Naive thymus-derived CD4-positive, alpha-beta T cell (primary cell): Measurements from ENCODE around the gene IL17B. TPM values are rescaled to one million over a fixed set of nuclear protein-coding genes. Genes with fewer than 3 reads are reported as not detected.

ENCODE experiments used
- ATAC-seq: fragments of 150-1000 bp; cut with Tn5 transposase; 2 replicates; pipeline ENCODE4 v1.10.0; 2021; ENCODE audit warnings: mild to moderate bottlenecking, moderate library complexity
- CTCF ChIA-PET: fragments of 350-600 bp; sonication (Branson Sonifier 250); formaldehyde crosslinking; loops from one replicate; lab custom pipeline; 2021; ENCODE audit warnings: antibody characterized with exemption; lab: Charles Lee
- POLR2A ChIA-PET: fragments of 350-600 bp; sonication (Branson Sonifier 250); formaldehyde crosslinking; loops from one replicate; lab custom pipeline; 2021; ENCODE audit warnings: antibody characterized with exemption, inconsistent platforms; lab: Charles Lee
- DNase-seq, 9 donors: peaks; one replicate each; pipeline versions ENCODE4 v3.0.0 to v3.0.0-alpha.2; 2020 to 2022; ENCODE audit warnings: mixed read lengths in 1 of 9
- H3K27ac ChIP-seq: one replicate; pipeline ENCODE4 v1.7.0; 2013; ENCODE audit warnings: mild to moderate bottlenecking, low read depth, low read length, moderate library complexity
- H3K27me3 ChIP-seq, 2 donors: one replicate each; pipeline ENCODE4 v1.7.0; 2013; ENCODE audit warnings: low read length in 2 of 2, mild to moderate bottlenecking in 2 of 2, moderate library complexity in 2 of 2; ENCODE audit not compliant: control insufficient read depth in 2 of 2, insufficient read depth in 2 of 2
- H3K36me3 ChIP-seq, 3 experiments: 1 replicate in 2 of 3; 2 replicates in 1 of 3; pipeline ENCODE4 v1.7.0; 2013; ENCODE audit warnings: low read length in 3 of 3, mild to moderate bottlenecking in 3 of 3, moderate library complexity in 1 of 3; ENCODE audit not compliant: insufficient read depth in 3 of 3, control insufficient read depth in 2 of 3
- H3K4me1 ChIP-seq, 2 donors: one replicate each; pipeline ENCODE4 v1.7.0; 2013; ENCODE audit warnings: low read length in 2 of 2, mild to moderate bottlenecking in 2 of 2, moderate library complexity in 1 of 2; ENCODE audit not compliant: control insufficient read depth in 2 of 2, insufficient read depth in 2 of 2
- H3K4me3 ChIP-seq: 2 replicates; pipeline ENCODE4 v1.7.0; 2013; ENCODE audit warnings: mild to moderate bottlenecking, low read length
- H3K9me3 ChIP-seq, 3 experiments: 1 replicate in 2 of 3; 2 replicates in 1 of 3; pipeline ENCODE4 v1.7.0; 2013; ENCODE audit warnings: low read length in 3 of 3; ENCODE audit not compliant: control insufficient read depth in 2 of 3
- H3K27ac Mint-ChIP-seq, 9 donors: one replicate each; pipeline ENCODE4 v1.8.0; 2020 to 2022; ENCODE audit warnings: mixed read lengths in 9 of 9, mild to moderate bottlenecking in 8 of 9, moderate library complexity in 5 of 9, inconsistent platforms in 2 of 9
- H3K27me3 Mint-ChIP-seq, 5 donors: one replicate each; pipeline ENCODE4 v1.8.0; 2021 to 2022; ENCODE audit warnings: mixed read lengths in 5 of 5, mild to moderate bottlenecking in 1 of 5
- H3K36me3 Mint-ChIP-seq, 5 donors: one replicate each; pipeline ENCODE4 v1.8.0; 2020 to 2022; ENCODE audit warnings: mixed read lengths in 5 of 5, mild to moderate bottlenecking in 3 of 5, inconsistent platforms in 1 of 5
- H3K4me1 Mint-ChIP-seq, 7 donors: one replicate each; pipeline ENCODE4 v1.8.0; 2020 to 2022; ENCODE audit warnings: mixed read lengths in 7 of 7, mild to moderate bottlenecking in 3 of 7, inconsistent platforms in 1 of 7
- H3K4me3 Mint-ChIP-seq, 10 donors: one replicate each; pipeline ENCODE4 v1.8.0; 2020 to 2022; ENCODE audit warnings: mild to moderate bottlenecking in 10 of 10, mixed read lengths in 10 of 10, moderate library complexity in 6 of 10, inconsistent platforms in 2 of 10
- H3K9me3 Mint-ChIP-seq, 11 donors: one replicate each; pipeline ENCODE4 v1.8.0; 2020 to 2022; ENCODE audit warnings: mixed read lengths in 11 of 11, mild to moderate bottlenecking in 4 of 11, inconsistent platforms in 1 of 11, moderate library complexity in 1 of 11
- intact Hi-C, 2 donors: fragments of 100-400 bp; cut with micrococcal nuclease; formaldehyde crosslinking; loops; one replicate each; pipeline ENCODE4 v1.15.1; 2023
- polyA plus RNA-seq, 2 donors: library from polyadenylated mRNA; unstranded; fragments of 300-500 nt; fragmentation: Illumina TruSeq; gene quantifications; one replicate each; pipeline ENCODE4 v1.2.3, GENCODE V29; 2021
- total RNA-seq, 6 experiments: library from RNA in 5 of 6; stranded (reverse) in 5 of 6; gene quantifications; 1 replicate in 5 of 6; 2 replicates in 1 of 6; pipeline ENCODE4 v1.2.3 and lab custom pipeline; 2021 to 2026

IL17B gene
- total and polyA plus RNA-seq, 7 experiments from 2014 or later, result not detected

DNA sequence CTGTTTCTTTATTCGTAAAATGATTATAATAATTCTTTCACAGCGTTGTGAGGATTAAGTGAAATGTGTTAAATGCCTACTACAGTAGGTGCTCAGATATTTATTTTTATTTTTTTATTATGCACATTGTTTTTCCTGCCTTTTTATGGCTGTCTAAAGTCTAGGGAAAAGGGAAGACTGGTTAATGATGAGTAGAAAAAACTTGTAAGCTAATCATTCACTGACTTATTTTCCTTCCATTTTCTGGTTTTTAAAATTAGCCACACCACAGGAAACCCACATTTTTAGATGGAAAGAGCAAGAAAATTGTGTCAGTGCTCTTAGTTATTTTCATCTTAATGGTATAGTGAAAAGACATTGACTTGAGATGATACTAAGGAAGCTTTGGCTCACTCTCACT lies 25.2 kb downstream of the IL17B start:
- Histone ChIP-seq H3K27ac (no peak overlapping the region), H3K9me3 (no peaks in the 10 kb centered on the region), H3K27me3 (no peaks in the 10 kb centered on the region), H3K4me3 (no peak overlapping the region), H3K4me1 (peaks cover 16 to 36% of the 10 kb centered on the region in 2 donors), H3K36me3 (peaks cover 16 to 55% (median 34%) of the 10 kb centered on the region in 3 experiments)
- ATAC-seq (no peak), DNase-seq (no peak)
- Mint-ChIP-seq H3K4me1 (peaks cover 37 to 85% (median 73%) of the 10 kb centered on the region in 7 donors), H3K27ac (peak overlapping the region in 5 of 9 donors; percentile 0 to 70 (median 64)), H3K4me3 (peak overlapping the region in 5 of 10 donors; percentile 0 to 40 (median 24)), H3K9me3 (peaks cover 0 to 4% (median 0%) of the 10 kb centered on the region in 11 donors), H3K27me3 (no peaks in the 10 kb centered on the region), H3K36me3 (peaks cover 25 to 62% (median 53%) of the 10 kb centered on the region in 5 donors)
- CTCF ChIA-PET, result interaction anchor here (0.8 to 4.7 kb wide), 4 partner anchors 9 to 31 kb away, joined by 3 to 24 read pairs (median 4); partner anchors contain the start of gene GRPEL2
- POLR2A ChIA-PET, result interaction anchor here (10.7 kb wide), 1 partner anchor 8 kb away, joined by 258 read pairs; the partner anchor contains the start of gene GRPEL2
- intact Hi-C loops, result no loop called here

DNA sequence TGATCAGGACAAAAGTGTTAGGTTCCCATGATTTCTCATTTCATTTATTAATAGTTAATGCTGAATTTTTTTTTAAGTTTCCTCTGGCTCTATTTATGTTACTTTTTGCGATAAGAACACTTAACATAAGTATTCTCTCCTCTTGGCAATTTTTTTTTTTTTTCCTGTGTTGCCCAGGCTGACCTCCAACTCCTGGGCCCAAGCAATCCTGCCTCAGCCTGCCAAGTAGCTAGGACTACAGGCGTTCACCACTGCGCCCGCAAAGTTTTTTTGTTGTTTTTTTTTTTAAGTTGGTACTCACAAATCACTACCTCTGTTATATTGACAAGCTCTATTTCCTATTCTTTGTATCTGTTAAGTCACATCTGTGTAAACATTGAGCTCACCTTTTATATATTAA lies 26.9 kb downstream of the IL17B start:
- DNase-seq (no peak), ATAC-seq (no peak)
- H3K27me3 ChIP-seq, result no peaks in the 10 kb centered on the region
- Mint-ChIP-seq H3K27me3 (no peaks in the 10 kb centered on the region), H3K4me3 (peak overlapping the region in 5 of 10 donors; percentile 4 to 54 (median 45)), H3K36me3 (peaks cover 31 to 73% (median 65%) of the 10 kb centered on the region in 5 donors), H3K27ac (peak overlapping the region in 8 of 9 donors; percentile 43 to 95 (median 70)), H3K4me1 (peaks cover 43 to 90% (median 77%) of the 10 kb centered on the region in 7 donors), H3K9me3 (peaks cover 0 to 4% (median 0%) of the 10 kb centered on the region in 11 donors)
- peaks cover 16 to 55% (median 38%) of the 10 kb centered on the region in 3 experiments for H3K36me3 ChIP-seq
- intact Hi-C loops, result no loop called here
- ChIA-PET POLR2A (interaction anchor here (10.7 to 13.8 kb wide), 2 partner anchors 5 to 7 kb away, joined by 258 read pairs; partner anchors contain the start of genes GRPEL2 and PCYOX1L), CTCF (interaction anchor here (4.7 kb wide), 1 partner anchor 15 kb away, joined by 24 read pairs; no protein-coding TSS in a partner anchor)
- H3K4me1 ChIP-seq, result peaks cover 30 to 43% of the 10 kb centered on the region in 2 donors
- H3K4me3 ChIP-seq, result no peak overlapping the region
- H3K9me3 ChIP-seq, result no peaks in the 10 kb centered on the region
- H3K27ac ChIP-seq, result no peak overlapping the region

DNA sequence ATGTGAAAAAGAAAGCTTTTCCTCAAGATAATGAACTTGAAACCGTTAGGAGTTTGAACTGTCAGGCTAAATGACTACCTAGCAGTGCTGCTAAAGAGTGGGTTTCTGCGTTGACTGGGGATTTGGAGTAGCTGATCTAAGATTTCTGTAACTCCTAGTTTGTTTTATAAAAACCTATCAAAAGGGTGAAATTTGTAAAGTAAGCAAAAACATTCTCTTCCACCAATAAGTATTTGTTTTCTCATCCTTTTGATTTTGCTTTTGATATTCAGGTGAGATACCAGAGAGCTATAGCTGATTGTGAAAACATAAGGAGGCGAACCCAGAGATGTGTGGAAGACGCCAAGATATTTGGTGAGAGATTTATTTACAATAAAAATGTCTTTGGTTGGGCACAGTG lies 29.7 kb downstream of the IL17B start:
- H3K4me1 ChIP-seq, result peaks cover 37 to 45% of the 10 kb centered on the region in 2 donors
- H3K27ac ChIP-seq, result peak overlapping the region; percentile 71

DNA sequence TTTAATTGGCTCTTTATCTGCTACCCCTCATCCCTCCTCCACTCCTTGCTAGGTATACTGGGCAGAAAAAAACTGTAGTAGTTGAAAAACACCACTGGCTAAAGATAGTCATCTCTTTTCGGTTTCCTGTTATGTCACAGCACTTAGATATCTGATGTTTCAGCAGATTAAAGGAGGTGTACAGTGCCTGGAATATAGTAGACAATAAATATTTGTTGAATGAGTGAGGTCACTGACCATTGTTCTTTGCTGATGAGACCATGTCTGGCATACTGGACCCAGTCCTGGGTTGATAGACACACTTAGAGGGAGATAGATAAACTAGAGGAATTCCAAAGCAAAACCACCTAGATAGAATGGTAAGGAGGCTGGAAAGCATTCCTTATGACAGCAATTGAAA lies 30.6 kb downstream of the IL17B start:
- H3K9me3 ChIP-seq, result no peaks in the 10 kb centered on the region
- POLR2A ChIA-PET, result interaction anchor here (6.8 to 13.8 kb wide), 2 partner anchors 9 to 19 kb away, joined by 43 to 258 read pairs; partner anchors contain the start of gene PCYOX1L
- intact Hi-C loops, result loop anchor here (5.0 to 10.0 kb wide), 4 partner anchors 386 to 1736 kb away; partner anchors contain the start of genes ADRB2 (in 2 of the 2), PPARGC1B (in 1 of the 2) and TNIP1 (in 1 of the 2)
- Mint-ChIP-seq H3K9me3 (no peaks in the 10 kb centered on the region), H3K27ac (peak overlapping the region; percentile 87 to 98 (median 92)), H3K27me3 (no peaks in the 10 kb centered on the region), H3K36me3 (peaks cover 23 to 63% (median 54%) of the 10 kb centered on the region in 5 donors), H3K4me3 (peak overlapping the region; percentile 80 to 95 (median 86)), H3K4me1 (peaks cover 57 to 94% (median 80%) of the 10 kb centered on the region in 7 donors)
- CTCF ChIA-PET, result interaction anchor here (5.0 kb wide), 1 partner anchor 19 kb away, joined by 24 read pairs; no protein-coding TSS in a partner anchor
- H3K27me3 ChIP-seq, result no peaks in the 10 kb centered on the region
- ATAC-seq (peak; percentile 75), DNase-seq (peak in 7 of 9 donors; percentile 54 to 74 (median 69))
- peaks cover 37 to 51% of the 10 kb centered on the region in 2 donors for H3K4me1 ChIP-seq
- peak overlapping the region; percentile 71 for H3K27ac ChIP-seq
- peaks cover 16 to 41% (median 38%) of the 10 kb centered on the region in 3 experiments for H3K36me3 ChIP-seq
- H3K4me3 ChIP-seq, result peak overlapping the region; percentile 36

More for the DNA sequence above, 29.7 kb downstream of the IL17B start:
- Mint-ChIP-seq H3K27me3 (no peaks in the 10 kb centered on the region), H3K36me3 (peaks cover 23 to 68% (median 60%) of the 10 kb centered on the region in 5 donors), H3K27ac (peak overlapping the region; percentile 87 to 98 (median 92)), H3K4me3 (peak overlapping the region; percentile 80 to 95 (median 86)), H3K4me1 (peaks cover 56 to 92% (median 79%) of the 10 kb centered on the region in 7 donors), H3K9me3 (no peaks in the 10 kb centered on the region)
- peaks cover 16 to 42% (median 38%) of the 10 kb centered on the region in 3 experiments for H3K36me3 ChIP-seq
- CTCF ChIA-PET, result interaction anchor here (0.7 to 1.1 kb wide), 2 partner anchors 10 to 37 kb away, joined by 3 read pairs; no protein-coding TSS in a partner anchor
- POLR2A ChIA-PET, result interaction anchor here (0.9 to 13.8 kb wide), 3 partner anchors 8 to 18 kb away, joined by 4 to 258 read pairs (median 43); partner anchors contain the start of gene PCYOX1L
- H3K27me3 ChIP-seq, result no peaks in the 10 kb centered on the region
- DNase-seq (no peak), ATAC-seq (no peak)
- H3K9me3 ChIP-seq, result no peaks in the 10 kb centered on the region
- peak overlapping the region; percentile 36 for H3K4me3 ChIP-seq
- intact Hi-C loops, result loop anchor here (5.0 to 10.0 kb wide), 4 partner anchors 385 to 1735 kb away; partner anchors contain the start of genes ADRB2 (in 2 of the 2), PPARGC1B (in 1 of the 2) and TNIP1 (in 1 of the 2)

DNA sequence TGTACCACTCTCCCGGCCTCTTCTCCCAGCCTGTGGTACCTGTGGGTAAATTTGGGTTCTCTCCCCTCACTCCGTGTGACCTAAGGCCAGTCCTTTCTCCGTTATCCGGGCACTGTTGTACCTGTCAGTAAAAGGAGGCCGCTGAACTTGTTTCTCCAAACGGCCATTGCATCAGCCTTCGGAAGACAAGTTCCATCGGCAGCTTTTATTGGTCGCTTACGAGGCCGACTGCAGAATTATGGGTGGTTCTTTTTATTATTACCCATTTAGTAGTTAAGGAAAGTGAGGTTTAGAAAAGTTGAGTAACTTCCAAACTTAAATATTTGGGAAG lies 33.2 kb downstream of the IL17B start:
- intact Hi-C loops, result loop anchor here (1.0 to 10.0 kb wide), 15 partner anchors 11 to 1739 kb away; partner anchors contain the start of genes ADRB2 (in 2 of the 2), CSNK1A1 (in 2 of the 2), PPARGC1B (in 2 of the 2) and TNIP1 (in 2 of the 2)
- ChIA-PET POLR2A (interaction anchor here (0.6 to 13.8 kb wide), 9 partner anchors 11 to 613 kb away, joined by 3 to 258 read pairs (median 5); partner anchors contain the start of genes CSNK1A1 and PCYOX1L), CTCF (interaction anchor here (0.7 to 5.0 kb wide), 2 partner anchors 22 to 35 kb away, joined by 3 to 24 read pairs; no protein-coding TSS in a partner anchor)
- peaks cover 50 to 74% (median 64%) of the 10 kb centered on the region in 7 donors for H3K4me1 Mint-ChIP-seq
- H3K4me3 Mint-ChIP-seq, result peak overlapping the region; percentile 80 to 97 (median 93)
- ATAC-seq, result no peak
- Histone ChIP-seq H3K27me3 (no peaks in the 10 kb centered on the region), H3K27ac (peak overlapping the region; percentile 75), H3K4me1 (peaks cover 37 to 48% of the 10 kb centered on the region in 2 donors), H3K36me3 (peaks cover 13 to 19% (median 19%) of the 10 kb centered on the region in 3 experiments), H3K4me3 (peak overlapping the region; percentile 90), H3K9me3 (no peaks in the 10 kb centered on the region)
- peak overlapping the region; percentile 89 to 95 (median 90) for H3K27ac Mint-ChIP-seq
- H3K27me3 Mint-ChIP-seq, result no peaks in the 10 kb centered on the region
- H3K9me3 Mint-ChIP-seq, result no peaks in the 10 kb centered on the region
- peak in 1 of 9 donors; percentile 12 for DNase-seq
- H3K36me3 Mint-ChIP-seq, result peaks cover 18 to 47% (median 31%) of the 10 kb centered on the region in 5 donors
